GM10266 (cell line): ENCODE measurements around the gene HOXC4.

Source experiments
- DNase-seq: peaks from one replicate; pipeline ENCODE4 v3.0.0; 2012; ENCODE audit errors: extremely low spot score
- CTCF ChIP-seq: IDR thresholded peaks from 2 replicates; pipeline ENCODE4 v1.5.1; 2012; ENCODE audit warnings: mild to moderate bottlenecking, low read depth; ENCODE audit not compliant: control insufficient read depth, insufficient read depth; ENCODE audit errors: missing control alignments

Gene HOXC4

GRCh38 chr12:54022960-54023884, 30.4 kb upstream of the HOXC4 start:
- no peak for DNase-seq
- no peak for TF ChIP-seq CTCF

GRCh38 chr12:54024127-54024526, 29.5 kb upstream of the HOXC4 start:
- no peak for TF ChIP-seq CTCF
- no peak for DNase-seq

- no peak for DNase-seq
These were observed 28.9 kb upstream of the HOXC4 start for GRCh38 chr12:54024581-54025305.

GRCh38 chr12:54025499-54026405, 27.9 kb upstream of the HOXC4 start:
- no peak for DNase-seq
- TF ChIP-seq CTCF = no peak

More at GRCh38 chr12:54024581-54025305, 28.9 kb upstream of the HOXC4 start:
- no peak for TF ChIP-seq CTCF

- TF ChIP-seq CTCF = no peak
- DNase-seq = no peak
These were observed 26.8 kb upstream of the HOXC4 start for GRCh38 chr12:54026640-54027441.

GRCh38 chr12:54027442-54027786, 26.2 kb upstream of the HOXC4 start:
- no peak for DNase-seq
- TF ChIP-seq CTCF = no peak
